GM18870 (cell line): ENCODE results near the gene TSPAN14.

Source experiments
- ATAC-seq: cut with Tn5 transposase; IDR thresholded peaks from one replicate; pipeline ENCODE4 v1.9.1; 2021; ENCODE audit warnings: moderate library complexity; ENCODE audit not compliant: unreplicated experiment

TSPAN14 gene

DNA sequence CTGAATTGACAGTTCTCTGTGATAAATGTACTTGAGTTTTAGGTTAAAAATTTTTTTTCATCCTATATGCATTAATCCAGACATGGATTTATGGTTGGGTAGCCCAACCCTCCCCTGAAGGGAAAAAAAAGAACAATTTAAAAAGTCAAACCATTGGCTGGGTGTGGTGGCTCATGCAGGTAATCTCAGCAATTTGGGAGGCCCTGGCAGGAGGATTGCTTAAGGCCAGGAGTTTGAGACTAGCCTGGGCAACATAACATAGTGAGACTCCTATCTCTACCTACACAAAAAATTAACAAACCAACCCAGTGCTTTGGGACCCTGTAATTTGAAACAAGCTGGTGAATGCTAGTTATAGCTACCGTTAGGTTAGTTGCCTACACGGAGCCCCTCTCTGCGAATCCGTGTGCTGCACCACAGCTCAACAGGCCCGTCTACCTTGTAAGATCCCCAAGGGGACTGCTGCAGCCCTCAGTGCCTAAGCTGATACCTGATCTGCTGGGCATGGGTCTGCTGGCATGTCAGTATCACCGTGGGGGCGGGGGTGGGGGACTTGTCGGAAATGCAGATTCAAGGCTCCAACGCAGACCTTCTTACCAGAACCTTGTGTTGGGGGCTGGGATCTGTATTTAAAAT is 32.8 kb downstream of the TSPAN14 start:
- ATAC-seq = no peak

DNA sequence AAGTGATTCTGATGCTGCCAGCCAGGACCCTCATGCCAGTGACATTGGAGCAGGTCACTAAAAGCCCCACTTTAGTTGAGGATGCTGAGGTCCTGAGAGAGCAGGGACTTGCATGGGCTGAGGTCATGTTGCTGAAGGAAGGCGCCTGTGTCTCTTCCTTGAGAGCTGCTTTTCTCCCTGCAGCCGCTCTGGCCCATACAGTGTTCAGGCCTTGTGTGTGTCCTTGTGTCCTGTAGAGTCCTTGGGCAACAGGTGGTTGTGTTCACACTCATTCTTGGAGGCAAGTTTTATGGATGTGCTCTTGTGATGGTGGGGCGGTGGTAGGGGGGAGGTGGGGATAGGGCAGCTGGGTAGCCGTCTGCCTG is 33.3 kb downstream of the TSPAN14 start:
- ATAC-seq = no peak

DNA sequence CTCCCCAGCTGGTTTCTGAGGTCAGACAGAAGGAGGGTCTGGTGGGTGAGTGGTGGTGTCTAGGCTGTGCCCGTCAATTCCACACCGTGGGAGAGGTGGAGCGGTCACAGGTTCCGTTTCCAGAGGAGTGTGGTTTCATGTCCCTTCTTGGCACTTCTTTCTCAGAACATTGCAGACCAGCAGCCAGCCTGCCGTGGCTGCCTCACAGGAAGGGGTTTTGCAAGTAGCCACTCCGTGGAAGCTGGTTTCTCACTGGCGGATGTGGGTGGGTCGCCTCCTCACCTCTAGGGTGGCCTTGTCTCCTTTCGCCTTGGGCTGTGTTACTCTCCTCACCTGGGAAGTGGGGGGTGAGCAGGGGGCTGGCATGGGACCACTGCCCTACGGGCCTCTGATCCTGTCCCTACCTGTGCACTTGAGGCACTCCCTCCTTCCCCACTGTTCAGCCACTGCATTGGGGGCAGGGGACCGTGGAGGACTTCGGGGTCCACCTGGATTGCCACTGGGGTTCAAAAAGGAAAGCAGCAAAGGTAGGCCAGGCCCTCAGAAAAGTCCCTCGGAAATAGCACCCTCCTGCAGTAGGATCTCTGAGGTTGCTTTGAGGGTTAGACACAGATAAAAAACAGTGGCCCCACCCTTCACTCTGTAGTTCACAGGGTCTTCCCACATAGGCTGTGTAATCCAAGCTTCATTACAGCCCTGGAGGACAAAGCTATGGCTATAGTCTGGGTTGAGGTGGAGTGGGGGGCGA is 33.9 kb downstream of the TSPAN14 start:
- no peak for ATAC-seq

DNA sequence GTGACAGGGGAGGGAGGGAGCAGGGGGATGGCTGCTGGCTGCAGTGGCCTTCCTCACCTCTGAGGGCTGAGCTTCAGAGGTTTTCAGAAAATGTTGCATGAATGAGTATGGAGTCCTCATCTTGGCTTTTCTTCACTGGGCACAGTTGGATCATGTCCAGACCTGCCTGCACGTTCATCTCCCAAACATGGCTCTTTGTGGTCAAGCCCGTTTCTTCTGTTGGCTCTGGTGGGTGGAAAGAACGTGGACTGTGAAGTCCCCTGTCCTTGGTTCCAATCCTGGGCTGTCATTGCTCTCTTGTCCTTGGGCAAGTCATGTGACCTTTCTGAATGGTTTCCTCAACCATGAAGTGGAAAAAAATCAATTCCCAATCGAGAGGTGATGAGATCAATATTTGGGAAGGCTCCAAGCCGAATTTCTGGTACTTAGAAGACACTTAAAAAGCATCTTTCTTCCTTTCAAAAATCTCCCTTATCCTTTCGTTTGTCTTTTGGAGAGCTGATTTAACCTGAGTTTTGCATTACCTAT is 34.5 kb downstream of the TSPAN14 start:
- ATAC-seq = no peak

DNA sequence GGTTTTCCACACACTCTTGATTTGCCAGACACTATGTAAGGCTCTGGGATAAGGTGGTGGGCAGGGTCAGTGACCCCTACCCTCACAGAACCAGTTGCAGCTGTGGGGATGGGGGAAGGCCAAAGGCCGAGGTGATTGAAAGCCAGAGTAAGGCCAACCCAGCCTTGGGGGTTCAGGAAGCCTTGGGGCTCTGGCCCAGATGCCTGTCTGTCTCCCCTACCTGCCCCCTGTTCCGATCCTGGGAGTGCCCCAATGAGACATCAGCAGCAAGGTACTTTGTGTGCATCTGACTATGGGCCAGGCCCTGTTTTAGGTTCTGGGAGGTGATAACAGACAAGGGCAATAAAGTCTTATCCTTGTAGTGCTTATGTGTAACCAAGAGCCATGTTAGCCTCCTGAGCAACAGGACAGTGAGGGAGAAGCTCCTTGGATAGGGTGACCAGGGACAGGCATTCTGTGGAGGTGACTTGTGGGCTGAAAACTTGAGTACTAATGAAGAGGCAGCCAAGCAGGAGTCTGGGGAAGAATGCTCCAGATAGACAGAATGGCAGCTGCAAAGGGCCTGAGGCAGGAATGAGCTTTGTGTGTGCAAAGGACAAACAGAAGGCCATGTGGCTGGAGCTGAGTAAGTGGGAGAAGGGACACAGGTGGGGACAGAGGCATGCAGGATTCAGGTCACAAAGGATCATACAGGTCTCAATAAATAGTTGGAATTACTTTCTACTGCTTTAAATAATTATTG is 35.4 kb downstream of the TSPAN14 start:
- ATAC-seq = no peak

DNA sequence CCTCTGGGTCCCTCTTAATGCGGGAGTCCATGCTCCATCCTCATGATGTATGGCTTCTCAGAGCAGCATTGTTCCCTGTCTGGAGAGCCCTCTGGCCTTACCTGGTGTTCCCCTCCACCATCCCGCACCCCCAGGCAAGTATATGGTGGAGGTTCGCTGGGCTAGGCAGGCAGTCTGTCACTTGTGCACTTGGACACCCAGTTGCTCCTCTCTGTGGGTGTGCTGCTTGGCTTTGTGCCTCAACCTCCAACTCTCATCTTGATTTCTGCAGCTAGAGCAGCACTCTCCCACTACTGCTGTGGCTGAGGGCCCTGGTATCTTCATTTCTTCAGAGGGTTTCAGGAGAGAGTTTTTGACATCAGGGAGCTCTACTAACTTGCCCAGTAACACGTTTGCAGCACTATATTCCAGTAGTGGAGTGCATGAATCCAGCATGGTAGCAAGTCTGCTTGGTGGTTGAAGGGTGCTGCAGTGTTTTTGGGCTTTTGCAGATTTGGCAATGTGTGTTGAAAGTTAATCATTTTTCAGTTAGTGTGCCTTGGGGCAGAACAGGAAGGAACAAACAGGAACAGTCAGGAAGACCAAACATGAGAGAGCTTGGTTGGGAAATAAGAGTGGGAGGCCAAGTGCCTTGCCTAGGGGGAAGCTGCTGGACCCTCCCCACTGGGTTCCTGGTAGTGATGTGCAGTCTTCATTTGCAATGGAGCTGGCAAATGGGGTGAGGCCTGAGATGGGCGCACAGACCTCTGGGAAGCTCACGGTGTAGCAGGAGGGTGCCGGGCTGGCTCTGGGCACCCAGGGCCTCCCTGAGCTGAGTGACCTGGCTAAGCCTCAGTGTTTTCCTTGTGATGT is 37.4 kb downstream of the TSPAN14 start:
- ATAC-seq = no peak

DNA sequence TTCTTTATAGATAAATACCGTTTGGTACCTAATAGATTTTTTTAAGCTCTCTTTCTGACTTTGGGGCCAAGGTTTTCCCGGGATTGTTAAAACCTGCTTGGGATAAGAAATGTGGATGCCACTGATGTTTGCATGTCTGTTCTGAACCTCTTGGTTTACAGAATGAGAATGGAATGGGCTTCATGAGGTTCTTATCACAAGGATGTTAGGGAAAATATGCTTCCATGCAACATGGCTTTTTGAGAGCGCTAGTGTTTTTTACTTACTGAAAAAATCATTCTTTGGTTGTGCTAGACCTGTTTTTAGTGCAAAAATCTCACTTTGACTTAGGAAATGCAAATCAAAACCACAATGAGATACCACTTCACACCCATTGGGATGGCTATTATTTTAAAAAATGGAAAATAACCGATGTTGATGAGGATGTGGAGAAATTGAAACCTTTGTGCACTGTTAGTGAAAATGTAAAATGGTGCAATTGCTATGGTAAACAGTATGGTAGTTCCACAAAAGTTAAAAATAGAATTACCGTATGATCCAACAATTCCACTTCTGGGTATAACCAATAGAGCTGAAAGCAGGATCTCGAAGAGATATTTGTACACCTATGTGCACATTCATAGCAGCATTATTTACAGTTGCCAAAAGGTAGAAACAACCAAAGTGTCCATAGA is 38.9 kb downstream of the TSPAN14 start:
- peak; percentile 28 for ATAC-seq

DNA sequence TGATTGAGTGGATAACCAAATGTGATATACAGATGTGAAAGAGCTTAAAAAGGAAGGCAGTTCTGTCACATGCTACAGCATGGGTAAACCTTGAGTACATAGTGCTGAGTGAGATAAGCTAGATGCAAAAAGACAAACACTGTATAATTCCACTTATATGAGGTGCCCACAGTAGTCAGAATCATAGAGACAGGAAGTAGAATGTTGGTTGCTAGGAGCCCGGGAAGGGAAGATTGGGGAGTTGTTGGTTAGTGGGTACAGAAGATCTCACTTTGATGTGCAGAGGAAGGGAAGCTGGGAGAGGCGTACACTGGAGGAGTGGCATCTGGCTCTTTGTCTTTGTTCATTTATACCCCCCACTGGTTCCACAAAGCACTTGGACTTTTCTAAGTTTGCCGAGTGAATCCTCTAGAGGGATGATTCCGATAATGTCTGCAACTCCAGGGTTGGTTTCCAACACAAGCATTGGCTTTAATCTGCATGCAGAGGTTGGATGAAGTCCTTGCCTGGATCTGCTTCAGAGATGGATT is 39.5 kb downstream of the TSPAN14 start:
- peak; percentile 52 for ATAC-seq

DNA sequence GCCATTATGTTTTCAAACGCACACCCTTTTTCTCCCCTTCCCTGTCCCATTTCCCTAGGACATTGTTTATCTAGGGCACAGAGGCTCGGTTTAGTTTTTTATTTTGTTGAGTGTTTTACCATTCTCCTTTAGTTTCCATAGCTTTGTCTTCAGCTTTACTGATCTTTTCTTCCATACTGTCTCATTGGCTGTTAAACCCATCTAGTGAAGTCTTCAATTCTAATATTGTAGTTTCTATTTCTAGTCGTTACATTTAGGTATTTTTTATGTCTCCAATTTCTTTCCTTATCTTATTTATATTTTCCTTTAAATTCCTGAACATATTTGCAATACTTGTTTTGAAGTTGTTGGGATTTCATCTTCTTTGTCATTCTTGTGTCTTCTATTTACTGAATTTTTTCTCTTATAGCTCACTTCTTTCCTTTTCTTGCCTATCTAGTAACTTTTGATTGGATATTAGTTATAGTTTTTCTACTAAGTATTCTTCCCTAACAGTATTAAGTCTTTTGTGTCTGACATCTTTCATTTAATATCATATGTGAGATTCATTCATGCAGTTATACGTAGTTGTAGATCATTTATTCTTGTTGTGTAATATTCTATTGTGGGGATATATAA is 42.6 kb downstream of the TSPAN14 start:
- ATAC-seq = no peak

DNA sequence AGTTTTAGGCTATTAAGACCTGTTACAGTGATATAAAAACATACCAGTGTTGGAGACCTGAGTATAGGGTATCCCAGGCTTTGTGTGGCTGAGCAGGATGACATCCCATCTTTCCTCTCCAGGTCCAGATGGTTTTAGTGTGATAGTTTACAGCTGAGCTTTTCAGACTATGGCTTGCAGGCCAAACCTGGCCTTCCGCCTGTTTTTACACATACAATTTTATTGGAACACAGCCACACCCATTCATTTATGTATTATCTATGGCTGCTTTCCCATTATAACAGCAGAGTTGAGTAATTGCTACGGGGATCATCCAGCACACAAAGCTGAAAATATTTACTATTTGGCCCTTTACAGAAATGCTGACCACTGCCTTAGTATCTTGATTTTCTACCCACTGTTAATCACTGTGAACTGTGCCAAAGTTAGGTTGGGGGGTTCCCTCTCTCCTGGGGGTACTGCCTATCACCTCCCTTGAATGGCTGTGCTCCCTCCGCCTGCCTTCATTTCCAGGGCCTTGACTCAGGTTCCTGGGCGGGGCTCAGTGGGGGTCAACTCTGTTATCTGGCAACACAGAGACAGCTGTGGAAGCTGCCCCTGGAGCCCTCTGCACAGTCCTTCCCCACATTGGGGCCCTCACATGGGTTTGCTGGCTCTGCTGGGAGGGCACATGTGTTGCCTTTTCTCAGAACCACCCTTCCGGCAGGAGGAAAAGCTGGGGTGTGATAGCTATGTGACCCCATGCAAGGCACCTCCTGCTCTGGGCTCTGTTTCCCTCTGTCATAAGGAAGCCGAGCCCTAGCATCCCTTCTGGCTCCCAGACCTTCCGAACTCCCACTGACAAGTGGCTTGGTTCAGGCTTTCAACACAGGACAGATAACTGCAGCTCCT is 43.3 kb downstream of the TSPAN14 start:
- ATAC-seq = no peak

DNA sequence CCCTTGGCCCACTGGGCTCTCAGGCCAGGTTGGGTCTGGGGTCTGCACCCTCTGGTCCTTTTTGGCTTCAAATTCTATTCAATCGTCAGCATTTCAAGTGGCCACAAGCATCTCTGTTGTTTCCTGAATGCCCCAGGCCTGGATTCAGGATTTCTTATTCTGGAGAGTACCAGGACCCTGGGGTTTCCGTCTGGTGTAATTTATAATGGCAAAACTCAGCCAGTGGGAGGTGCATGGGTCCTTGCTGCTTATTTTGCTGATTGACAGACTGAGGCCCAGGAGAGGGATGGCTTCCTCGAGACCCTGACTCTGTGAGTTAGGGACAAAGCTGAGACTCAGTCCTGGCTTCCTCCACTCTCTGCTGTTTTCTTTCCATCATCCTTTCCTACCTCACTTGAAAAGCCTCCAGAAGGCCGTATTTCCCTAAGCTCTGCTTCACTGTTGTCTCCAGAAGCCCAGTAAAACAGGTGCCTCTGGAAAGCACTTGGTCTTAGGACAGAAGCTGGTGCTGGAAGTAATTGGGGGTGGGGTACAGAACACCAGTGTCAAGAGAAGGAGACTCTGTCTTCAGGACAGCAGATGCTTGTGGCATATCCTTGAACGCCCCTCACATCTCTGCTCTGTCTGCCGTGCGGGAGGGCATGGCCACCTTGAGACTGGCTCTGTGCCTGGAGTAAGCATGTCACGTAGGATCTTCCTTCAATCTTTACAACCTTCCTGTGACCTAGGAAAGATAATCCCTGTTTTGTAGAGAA is 44.1 kb downstream of the TSPAN14 start:
- no peak for ATAC-seq

DNA sequence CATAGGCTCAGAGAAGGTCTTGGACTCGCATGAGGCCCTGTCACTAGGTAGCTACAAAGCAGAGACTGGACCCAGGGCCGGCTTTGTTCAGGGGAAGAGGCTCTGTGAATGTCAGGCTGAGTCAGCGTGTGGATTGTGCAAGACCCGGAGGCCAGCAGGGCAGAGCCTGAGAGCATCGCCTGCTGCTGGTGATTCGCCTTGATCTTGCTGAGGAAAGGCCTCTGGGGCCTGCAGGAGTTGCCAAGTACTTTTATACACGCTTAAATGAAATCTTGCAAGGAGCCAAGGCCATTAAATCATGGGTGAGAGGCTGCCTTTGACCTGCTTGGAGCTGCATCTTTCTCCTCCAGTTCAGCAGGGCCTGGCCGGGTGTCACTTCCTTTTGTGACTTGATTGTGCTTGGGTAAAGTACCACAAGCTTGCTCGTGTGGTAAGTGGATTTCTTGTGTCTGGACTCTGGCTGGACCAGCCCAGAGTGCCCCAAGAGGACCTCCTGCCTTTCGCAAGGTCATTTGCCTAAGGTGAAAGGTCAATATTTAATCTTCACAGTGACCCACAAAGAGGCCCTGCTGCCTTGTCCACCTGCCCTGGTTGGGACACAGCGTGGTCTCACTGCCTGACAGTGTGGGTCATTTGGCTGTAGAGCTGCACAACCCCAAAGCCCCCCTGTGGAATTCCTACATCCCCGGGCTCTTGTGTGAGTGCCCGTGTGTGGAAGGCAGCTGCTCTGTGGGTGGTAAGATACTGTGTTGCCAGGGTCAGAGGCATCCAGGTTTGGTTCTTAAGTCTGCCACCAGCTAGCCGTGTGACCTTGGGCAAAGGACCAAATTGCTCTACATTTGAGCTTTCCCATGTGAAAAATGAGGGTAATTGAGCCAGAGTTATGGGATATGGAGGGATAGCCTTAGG is 45.0 kb downstream of the TSPAN14 start:
- ATAC-seq = no peak

DNA sequence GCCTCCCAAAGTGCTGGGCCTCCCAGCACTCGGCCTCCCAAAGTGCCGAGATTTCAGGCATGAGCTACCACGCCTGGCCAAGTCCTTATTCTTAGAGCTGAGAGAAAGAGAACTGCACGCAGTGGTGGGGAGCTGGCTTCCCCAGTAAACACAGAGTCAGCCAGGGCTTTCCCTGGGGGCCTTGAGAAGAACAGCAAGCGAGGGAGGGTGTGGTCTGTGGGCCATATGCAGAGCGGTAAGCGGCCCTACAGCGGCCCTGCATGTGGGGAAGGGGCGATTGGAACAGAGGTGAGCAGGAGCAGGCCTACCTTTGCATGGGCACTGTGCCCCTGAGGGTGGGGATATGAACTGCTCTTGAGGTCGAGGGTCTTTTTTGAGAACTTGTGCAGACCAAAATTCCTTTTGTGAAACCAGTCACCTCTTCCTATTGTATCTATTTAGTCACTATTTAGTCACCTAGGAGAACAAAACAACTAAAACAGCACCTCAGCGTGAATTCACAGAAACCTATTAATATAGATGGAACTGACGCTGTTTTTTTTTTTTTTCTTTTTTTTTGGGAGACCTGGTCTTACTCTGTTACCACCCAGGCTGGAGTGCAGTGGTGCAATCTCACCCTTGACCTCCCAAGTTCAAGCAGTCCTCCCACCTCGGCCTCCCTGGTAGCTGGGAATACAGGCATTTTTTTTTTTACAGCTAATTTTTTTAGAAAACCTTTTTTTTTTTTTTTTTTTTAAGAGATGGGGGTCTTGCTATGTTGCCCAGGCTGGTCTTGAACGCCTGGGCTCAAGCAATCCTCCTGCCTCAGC is 46.7 kb downstream of the TSPAN14 start:
- ATAC-seq = peak; percentile 68

DNA sequence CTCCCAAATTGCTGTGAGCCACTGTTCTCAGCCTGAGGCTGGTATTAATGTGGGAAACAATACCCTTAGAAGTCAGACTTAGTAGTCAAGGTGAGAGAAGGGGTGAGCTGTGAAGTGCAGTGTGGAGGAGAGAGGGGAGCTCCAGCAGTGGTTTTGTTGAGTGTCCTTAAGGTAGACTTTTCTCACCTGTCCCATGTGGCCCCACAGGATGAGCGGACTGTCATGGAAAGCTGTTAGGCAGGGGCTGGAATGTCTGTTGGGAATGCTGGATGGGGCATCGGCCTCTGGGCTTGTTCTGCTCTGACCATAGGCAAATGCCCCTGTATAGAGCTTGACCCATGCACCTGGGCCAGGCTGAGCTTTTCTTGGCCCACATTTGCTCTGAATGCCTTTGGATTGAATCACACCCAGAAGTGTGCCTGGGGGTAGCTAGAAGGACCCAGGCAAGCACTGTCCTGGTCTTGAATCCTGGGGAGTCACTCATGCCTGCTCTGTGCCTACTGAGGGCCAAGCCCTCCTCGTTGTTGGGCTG is 47.3 kb downstream of the TSPAN14 start:
- no peak for ATAC-seq

DNA sequence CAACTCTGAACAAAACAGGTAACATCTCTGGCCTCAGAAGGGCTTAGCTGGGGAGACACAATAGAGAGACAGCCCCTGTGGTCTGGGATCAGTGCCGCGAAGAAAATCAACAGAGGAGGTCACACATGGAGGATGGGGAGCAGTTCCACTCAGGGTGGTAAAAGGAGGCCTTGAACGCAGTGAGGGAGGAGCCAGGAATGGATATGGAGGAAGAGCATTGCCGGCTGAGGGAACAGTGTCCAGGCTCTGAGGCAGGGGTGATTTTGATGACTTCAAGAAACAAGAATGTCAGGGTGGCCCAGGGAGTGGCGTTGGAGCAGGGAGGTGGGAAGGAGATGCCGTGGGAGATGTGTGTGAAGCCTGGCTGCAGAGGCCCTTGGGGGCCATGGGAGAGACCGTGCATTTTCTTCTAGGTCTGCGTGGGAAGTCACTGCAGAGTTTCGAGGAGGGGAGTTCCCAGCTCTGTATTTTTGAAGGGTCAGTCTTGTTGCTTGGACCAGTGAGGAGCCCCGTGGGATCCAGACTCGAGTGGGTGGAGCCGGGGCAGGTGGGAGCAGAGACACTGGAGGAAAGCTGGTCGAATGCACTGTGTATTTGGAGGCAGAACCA is 47.9 kb downstream of the TSPAN14 start:
- no peak for ATAC-seq
